NCI-H2029 (cell line): Measurements from ENCODE around the gene SORD.
"Not testable (repeated sequence)": the region's sequence is repeated elsewhere in the genome, so short reads cannot be mapped to it uniquely, and the experiment has no call there.

Experiments used
- DNase-seq: peaks from one replicate; lab custom pipeline; 2025; lab: John Stamatoyannopoulos, UW

Gene SORD

GRCh38 chr15:45024649-45025048 lies 1.7 kb downstream of the SORD start:
- not testable (repeated sequence) for DNase-seq

GRCh38 chr15:45025627-45026026 lies 2.6 kb downstream of the SORD start:
- DNase-seq: not testable (repeated sequence)

- no peak for DNase-seq
These were observed 3.7 kb downstream of the SORD start for GRCh38 chr15:45026651-45027190.

GRCh38 chr15:45027220-45027619 lies 4.2 kb downstream of the SORD start:
- no peak for DNase-seq

- DNase-seq: no peak
These were observed 7.7 kb downstream of the SORD start for GRCh38 chr15:45030743-45031142.

GRCh38 chr15:45031522-45032028 lies 8.6 kb downstream of the SORD start:
- not testable (repeated sequence) for DNase-seq

- DNase-seq: not testable (repeated sequence)
These were observed 9.5 kb downstream of the SORD start for GRCh38 chr15:45032501-45032900.

GRCh38 chr15:45034087-45034486 lies 11.1 kb downstream of the SORD start:
- DNase-seq: not testable (repeated sequence)

GRCh38 chr15:45034600-45035375 lies 11.8 kb downstream of the SORD start:
- DNase-seq: not testable (repeated sequence)

GRCh38 chr15:45036812-45037781 lies 14.1 kb downstream of the SORD start:
- peak; percentile 76 for DNase-seq

GRCh38 chr15:45037936-45038335 lies 14.9 kb downstream of the SORD start:
- no peak for DNase-seq

GRCh38 chr15:45040396-45040795 lies 17.4 kb downstream of the SORD start:
- DNase-seq: not testable (repeated sequence)

GRCh38 chr15:45041538-45041937 lies 18.5 kb downstream of the SORD start:
- DNase-seq: not testable (repeated sequence)

GRCh38 chr15:45042859-45043258 lies 19.9 kb downstream of the SORD start:
- not testable (repeated sequence) for DNase-seq

GRCh38 chr15:45044270-45044669 lies 21.3 kb downstream of the SORD start:
- DNase-seq: not testable (repeated sequence)

GRCh38 chr15:45048449-45048793 lies 25.4 kb downstream of the SORD start:
- DNase-seq: not testable (repeated sequence)

GRCh38 chr15:45048794-45049631 lies 26.0 kb downstream of the SORD start:
- no peak for DNase-seq

GRCh38 chr15:45050587-45050986 lies 27.6 kb downstream of the SORD start:
- DNase-seq: no peak

GRCh38 chr15:45052676-45053075 lies 29.7 kb downstream of the SORD start:
- not testable (repeated sequence) for DNase-seq

GRCh38 chr15:45058690-45059675 lies 36.0 kb downstream of the SORD start:
- not testable (repeated sequence) for DNase-seq
